ENCODE data around the gene CCDC142.

GRCh38 chr2:74528600-74529356 lies 46.0 kb upstream of the CCDC142 start:
- no peak for TF ChIP-seq CTCF (conservative IDR thresholded peaks at IDR 0.05; ENCODE audit: low read depth, low read length)
- TF ChIP-seq EZH2 (IDR thresholded peaks at IDR 0.05; ENCODE audit: borderline replicate concordance, low read depth, low read length, poor library complexity, severe bottlenecking): no peak
